Left lung (tissue), 10 donors: ENCODE data around the gene AK1. TPM values are rescaled to one million over a fixed set of nuclear protein-coding genes. Genes with fewer than 3 reads are reported as not detected.
A peak's percentile ranks its signal among the peaks of the same experiment; 100 is the strongest.

ENCODE experiments used
- ATAC-seq: fragments of 200-7000 bp; cut with Tn5 transposase; one replicate; pipeline ENCODE4 v1.9.1; 2020; ENCODE audit warnings: moderate library complexity
- DNase-seq, 4 donors: peaks; one replicate each; pipeline ENCODE4 v3.0.0-alpha.2; 2013 to 2020
- H3K27ac ChIP-seq, 2 donors: fragments of 200-600 bp; sonication (generic) in 1 of 2; one replicate each; pipeline versions ENCODE4 v1.5.0 to v1.8.0; 2020 to 2021
- H3K27me3 ChIP-seq, 2 donors: fragments of 200-600 bp; sonication (generic) in 1 of 2; one replicate each; pipeline versions ENCODE4 v1.5.0 to v1.8.0; 2020 to 2021
- H3K36me3 ChIP-seq, 2 donors: fragments of 200-600 bp; sonication (generic) in 1 of 2; one replicate each; pipeline versions ENCODE4 v1.5.0 to v1.8.0; 2020 to 2021
- H3K4me1 ChIP-seq, 2 donors: fragments of 200-600 bp; one replicate each; pipeline ENCODE4 v1.8.0; 2021
- H3K4me3 ChIP-seq, 2 donors: fragments of 200-600 bp; sonication (generic) in 1 of 2; one replicate each; pipeline versions ENCODE4 v1.5.0 to v1.8.0; 2020 to 2021; ENCODE audit warnings: mild to moderate bottlenecking in 1 of 2
- H3K9me3 ChIP-seq, 2 donors: fragments of 200-600 bp; sonication (generic) in 1 of 2; one replicate each; pipeline versions ENCODE4 v1.5.0 to v1.8.0; 2020 to 2021
- intact Hi-C, 2 donors: fragments of 100-400 bp; cut with DNase I; formaldehyde crosslinking; loops; one replicate each; pipeline versions ENCODE4 v1.11.2 to v1.14.2; 2022
- polyA plus RNA-seq, 6 donors: library from polyadenylated mRNA; unstranded; fragments of 120-200 nt; gene quantifications; one replicate each; pipeline ENCODE4 v1.2.1, GENCODE V29; 2013; ENCODE audit not compliant: insufficient read length in 6 of 6
- total RNA-seq, 2 donors: library from RNA; stranded (reverse); fragmentation: NEBNext Ultra II Directional; extraction: Animal tissue kit (Norgen Biotek cat#: 25700); gene quantifications; one replicate each; pipeline ENCODE4 v1.2.1, GENCODE V29; 2021
- TF ChIP-seq, protein P1 (sequence below), 2 donors: fragments of 200-600 bp; sonication (generic) in 1 of 2; IDR thresholded peaks; one replicate each; pipeline versions ENCODE4 v1.5.0 to v1.8.0; 2021; ENCODE audit warnings: antibody characterized with exemption in 2 of 2
- donor health status: DM: no; HTN: yes; CAD: no.
- donor health status: DM: no; HTN: no; CAD: no.

AK1 gene
- total and polyA plus RNA-seq, 8 donors: 47.3 to 264 (median 76.7) TPM

DNA sequence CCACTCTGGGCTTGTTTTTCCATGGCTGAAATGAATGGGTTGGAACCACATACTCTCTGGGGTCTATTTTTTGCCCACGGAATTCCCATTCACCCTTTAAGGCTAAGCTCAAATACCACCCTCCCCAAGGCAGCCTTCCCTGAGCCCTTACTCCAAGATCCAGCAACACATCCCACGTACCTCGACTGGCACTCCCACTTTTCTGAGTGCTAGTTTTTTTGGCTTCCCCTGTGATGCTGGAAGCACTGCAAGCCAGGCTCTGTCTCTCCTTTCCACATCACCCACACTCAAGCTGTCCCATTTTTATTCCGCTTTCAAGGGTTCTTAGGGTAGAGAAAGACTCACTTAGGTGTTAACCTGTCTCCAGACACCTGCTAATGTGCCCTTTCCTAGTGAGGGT, 15.9 kb upstream of the AK1 start:
- ATAC-seq (no peak), DNase-seq (no peak)
- Histone ChIP-seq H3K9me3 (peaks cover 0 to 22% of the 10 kb centered on the region in 2 donors), H3K27ac (no peak overlapping the region), H3K4me3 (no peak overlapping the region), H3K36me3 (peaks cover 7 to 74% of the 10 kb centered on the region in 2 donors), H3K27me3 (no peaks in the 10 kb centered on the region), H3K4me1 (peaks cover 19 to 21% of the 10 kb centered on the region in 2 donors)
- intact Hi-C loops: no loop called here
- TF ChIP-seq, protein P1, sequence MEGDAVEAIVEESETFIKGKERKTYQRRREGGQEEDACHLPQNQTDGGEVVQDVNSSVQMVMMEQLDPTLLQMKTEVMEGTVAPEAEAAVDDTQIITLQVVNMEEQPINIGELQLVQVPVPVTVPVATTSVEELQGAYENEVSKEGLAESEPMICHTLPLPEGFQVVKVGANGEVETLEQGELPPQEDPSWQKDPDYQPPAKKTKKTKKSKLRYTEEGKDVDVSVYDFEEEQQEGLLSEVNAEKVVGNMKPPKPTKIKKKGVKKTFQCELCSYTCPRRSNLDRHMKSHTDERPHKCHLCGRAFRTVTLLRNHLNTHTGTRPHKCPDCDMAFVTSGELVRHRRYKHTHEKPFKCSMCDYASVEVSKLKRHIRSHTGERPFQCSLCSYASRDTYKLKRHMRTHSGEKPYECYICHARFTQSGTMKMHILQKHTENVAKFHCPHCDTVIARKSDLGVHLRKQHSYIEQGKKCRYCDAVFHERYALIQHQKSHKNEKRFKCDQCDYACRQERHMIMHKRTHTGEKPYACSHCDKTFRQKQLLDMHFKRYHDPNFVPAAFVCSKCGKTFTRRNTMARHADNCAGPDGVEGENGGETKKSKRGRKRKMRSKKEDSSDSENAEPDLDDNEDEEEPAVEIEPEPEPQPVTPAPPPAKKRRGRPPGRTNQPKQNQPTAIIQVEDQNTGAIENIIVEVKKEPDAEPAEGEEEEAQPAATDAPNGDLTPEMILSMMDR (IDR thresholded peaks at IDR 0.05): no peak

DNA sequence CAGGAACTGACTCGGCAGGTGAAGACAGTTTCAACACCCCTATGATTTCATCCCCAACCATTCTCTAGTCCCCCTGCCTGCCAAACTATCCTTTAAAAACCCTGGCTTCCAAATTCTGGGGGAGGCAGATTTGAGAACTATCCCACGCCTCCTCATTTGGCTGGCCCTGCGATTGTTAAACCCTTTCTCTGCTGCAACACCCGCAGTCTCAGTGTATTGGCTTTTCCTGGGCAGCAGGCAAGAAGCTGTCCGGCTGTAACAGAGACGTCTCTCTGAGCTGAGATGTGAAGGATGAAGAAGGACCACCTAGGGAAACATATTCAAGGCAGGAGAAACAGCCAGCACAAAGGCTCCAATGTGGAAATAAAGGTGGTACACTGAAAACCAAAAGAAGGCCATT, 15.4 kb upstream of the AK1 start:
- TF ChIP-seq, protein P1 (IDR thresholded peaks at IDR 0.05): no peak
- intact Hi-C loops: no loop called here
- DNase-seq (no peak), ATAC-seq (no peak)
- H3K4me3 ChIP-seq: no peak overlapping the region
- peaks cover 7 to 80% of the 10 kb centered on the region in 2 donors for H3K36me3 ChIP-seq
- H3K27me3 ChIP-seq: no peaks in the 10 kb centered on the region
- peaks cover 14 to 16% of the 10 kb centered on the region in 2 donors for H3K4me1 ChIP-seq
- H3K9me3 ChIP-seq: peaks cover 0 to 22% of the 10 kb centered on the region in 2 donors
- no peak overlapping the region for H3K27ac ChIP-seq

DNA sequence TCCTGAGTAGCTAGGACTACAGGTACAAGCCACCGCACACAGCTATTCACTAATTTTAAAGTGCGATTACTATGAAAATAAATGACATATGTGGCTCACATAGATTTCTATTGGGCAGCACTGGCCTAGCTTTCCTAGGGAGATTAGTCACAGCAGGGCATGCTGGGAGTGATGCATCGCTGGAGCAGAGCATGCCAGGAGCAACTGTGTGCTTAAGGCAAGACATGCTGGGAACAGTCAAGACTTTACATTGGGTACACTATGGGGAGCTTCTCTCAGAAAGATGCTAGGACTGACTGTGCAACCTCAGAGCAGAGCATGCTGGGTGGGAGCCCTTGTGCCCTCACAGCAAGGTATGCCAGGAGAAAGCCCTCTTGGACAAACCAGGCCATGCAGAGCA, 12.6 kb upstream of the AK1 start:
- H3K27me3 ChIP-seq: no peaks in the 10 kb centered on the region
- intact Hi-C loops: no loop called here
- no peak overlapping the region for H3K4me3 ChIP-seq
- H3K27ac ChIP-seq: no peak overlapping the region
- H3K4me1 ChIP-seq: no peaks in the 10 kb centered on the region
- TF ChIP-seq, protein P1 (IDR thresholded peaks at IDR 0.05): no peak
- no peak for ATAC-seq
- DNase-seq: no peak
- peaks cover 0 to 18% of the 10 kb centered on the region in 2 donors for H3K9me3 ChIP-seq
- H3K36me3 ChIP-seq: peaks cover 7 to 92% of the 10 kb centered on the region in 2 donors

DNA sequence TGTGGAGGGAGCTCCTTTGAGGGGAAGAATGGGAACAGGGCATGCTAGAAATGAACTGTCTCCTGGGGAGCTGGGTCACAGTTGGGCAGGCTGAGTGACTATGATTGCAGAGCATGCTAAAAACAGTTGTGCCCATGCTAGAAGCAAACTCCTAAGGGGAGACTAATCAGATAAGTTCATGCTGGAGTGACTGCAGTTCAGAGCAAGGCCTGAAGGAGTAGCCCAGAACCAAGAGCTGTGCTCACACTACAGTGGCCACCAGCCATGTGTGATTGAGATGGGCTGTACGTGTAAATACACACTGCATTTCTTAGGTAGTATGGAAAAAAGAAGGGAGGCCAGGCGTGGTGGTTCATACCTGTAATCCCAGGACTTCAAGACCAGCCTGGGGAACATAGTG, 10.3 kb upstream of the AK1 start:
- TF ChIP-seq, protein P1 (IDR thresholded peaks at IDR 0.05): no peak
- Histone ChIP-seq H3K4me1 (no peaks in the 10 kb centered on the region), H3K36me3 (peaks cover 0 to 74% of the 10 kb centered on the region in 2 donors), H3K4me3 (no peak overlapping the region), H3K27me3 (no peaks in the 10 kb centered on the region), H3K9me3 (peaks cover 0 to 2% of the 10 kb centered on the region in 2 donors), H3K27ac (no peak overlapping the region)
- intact Hi-C loops: no loop called here
- ATAC-seq: no peak
- DNase-seq: no peak

DNA sequence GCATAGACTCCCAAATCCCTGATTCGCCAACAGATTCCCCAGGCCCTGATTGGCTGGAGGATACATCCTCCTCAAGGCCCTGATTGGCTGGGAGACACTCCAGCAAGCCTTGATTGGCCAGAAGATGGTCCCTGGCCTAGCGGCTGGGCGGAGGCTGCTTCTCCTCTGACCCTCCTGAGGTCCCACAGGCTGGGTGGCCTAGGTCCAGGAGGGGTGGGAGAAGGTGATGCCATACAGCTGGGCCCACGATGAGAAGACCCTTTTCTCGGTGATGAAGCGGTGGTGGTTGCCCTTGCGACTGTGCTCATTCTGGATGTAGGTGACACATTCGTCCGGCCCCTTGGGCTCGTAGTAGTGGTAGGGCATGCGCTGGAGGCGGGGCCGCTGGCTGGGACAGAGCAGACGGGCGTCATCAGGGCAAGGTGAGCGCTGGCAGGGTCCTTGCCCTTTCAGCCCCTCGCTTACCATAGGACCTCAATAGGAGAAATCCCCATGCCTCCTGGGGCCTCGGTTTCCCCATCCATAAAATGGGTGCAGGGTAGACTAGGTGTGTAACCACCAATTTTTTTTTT, 9.0 kb upstream of the AK1 start:
- TF ChIP-seq, protein P1 (IDR thresholded peaks at IDR 0.05): no peak
- DNase-seq: peak in 1 of 4 donors; percentile 57
- Histone ChIP-seq H3K27me3 (no peaks in the 10 kb centered on the region), H3K4me3 (no peak overlapping the region), H3K9me3 (no peaks in the 10 kb centered on the region), H3K27ac (no peak overlapping the region), H3K36me3 (peaks cover 0 to 64% of the 10 kb centered on the region in 2 donors), H3K4me1 (peaks cover 0 to 4% of the 10 kb centered on the region in 2 donors)
- intact Hi-C loops: no loop called here
- no peak for ATAC-seq
